ENCODE measurements around the gene CDC42BPA. TPM values are rescaled to one million over a fixed set of nuclear protein-coding genes. Genes with fewer than 3 reads are reported as not detected.

Gene CDC42BPA
- polyA plus RNA-seq, 3 donors = 0.20 to 0.45 (median 0.39) TPM

GRCh38 chr1:227362039-227362438 is 43.7 kb upstream of the CDC42BPA start:
- H3K27ac ChIP-seq (ENCODE audit: low read depth in 1 of 2, low read length in 2 of 2) = no peak overlapping the region
- peaks cover 0 to 4% (median 2%) of the 10 kb centered on the region in 7 donors for H3K9me3 Mint-ChIP-seq
- no peaks in the 10 kb centered on the region for H3K27me3 Mint-ChIP-seq (ENCODE audit: low read depth in 3 of 3)
- H3K4me1 Mint-ChIP-seq = no peaks in the 10 kb centered on the region
- H3K4me3 Mint-ChIP-seq = no peak overlapping the region
- no peaks in the 10 kb centered on the region for H4K20me1 ChIP-seq (ENCODE audit: insufficient read depth, low read length)
- H2AFZ ChIP-seq (ENCODE audit: insufficient read depth, low read depth, low read length, poor library complexity, severe bottlenecking) = no peak overlapping the region
- no peaks in the 10 kb centered on the region for H3K9me3 ChIP-seq (replicated peaks in 1 of 2; ENCODE audit: control insufficient read depth in 1 of 2, insufficient read depth in 1 of 2, low read length in 2 of 2)
- H3K79me2 ChIP-seq (ENCODE audit: insufficient read depth, low read length) = no peaks in the 10 kb centered on the region
- H3K9ac ChIP-seq (ENCODE audit: insufficient read depth, low read length, poor library complexity, severe bottlenecking) = no peak overlapping the region
- no peak overlapping the region for H3K4me3 ChIP-seq (replicated peaks in 1 of 3; ENCODE audit: low read depth in 2 of 3, low read length in 3 of 3)
- H3K27ac Mint-ChIP-seq = no peak overlapping the region
- no CpG with 5 or more reads among the region's 1 CpG for WGBS (ENCODE audit: insufficient coverage)
- H3K27me3 ChIP-seq (ENCODE audit: control insufficient read depth in 2 of 2, insufficient read depth in 2 of 2, low read length in 2 of 2) = no peaks in the 10 kb centered on the region
- H3K36me3 ChIP-seq (replicated peaks in 1 of 2; ENCODE audit: control insufficient read depth in 1 of 2, insufficient read depth in 2 of 2, low read length in 2 of 2) = no peaks in the 10 kb centered on the region
- intact Hi-C loops (cut with micrococcal nuclease) = no loop called here
- no peak overlapping the region for H3K4me2 ChIP-seq (replicated peaks; ENCODE audit: extremely low read depth, low read length, poor library complexity, severe bottlenecking)
- H3K36me3 Mint-ChIP-seq = no peaks in the 10 kb centered on the region
- DNase-seq = no peak
- TF ChIP-seq CTCF (IDR thresholded peaks at IDR 0.05) = no peak
- no peaks in the 10 kb centered on the region for H3K4me1 ChIP-seq (ENCODE audit: control insufficient read depth in 1 of 2, insufficient read depth in 2 of 2, low read length in 2 of 2)

GRCh38 chr1:227357927-227358302 is 39.6 kb upstream of the CDC42BPA start:
- no peak overlapping the region for H3K4me3 ChIP-seq (replicated peaks in 1 of 3; ENCODE audit: low read depth in 2 of 3, low read length in 3 of 3)
- Mint-ChIP-seq H3K4me3 (no peak overlapping the region), H3K36me3 (no peaks in the 10 kb centered on the region), H3K27me3 (ENCODE audit: low read depth in 3 of 3) (peaks cover 0 to 1% (median 0%) of the 10 kb centered on the region in 3 donors), H3K9me3 (peaks cover 0 to 4% (median 0%) of the 10 kb centered on the region in 7 donors), H3K27ac (no peak overlapping the region), H3K4me1 (no peaks in the 10 kb centered on the region)
- 93% methylated on average over 5 of the region's 6 CpGs for WGBS (ENCODE audit: insufficient coverage)
- no peak for DNase-seq
- no peaks in the 10 kb centered on the region for H3K4me1 ChIP-seq (ENCODE audit: control insufficient read depth in 1 of 2, insufficient read depth in 2 of 2, low read length in 2 of 2)
- H3K9me3 ChIP-seq (replicated peaks in 1 of 2; ENCODE audit: control insufficient read depth in 1 of 2, insufficient read depth in 1 of 2, low read length in 2 of 2) = no peaks in the 10 kb centered on the region
- H2AFZ ChIP-seq (ENCODE audit: insufficient read depth, low read depth, low read length, poor library complexity, severe bottlenecking) = no peak overlapping the region
- no peaks in the 10 kb centered on the region for H3K79me2 ChIP-seq (ENCODE audit: insufficient read depth, low read length)
- H3K36me3 ChIP-seq (replicated peaks in 1 of 2; ENCODE audit: control insufficient read depth in 1 of 2, insufficient read depth in 2 of 2, low read length in 2 of 2) = no peaks in the 10 kb centered on the region
- H3K27me3 ChIP-seq (ENCODE audit: control insufficient read depth in 2 of 2, insufficient read depth in 2 of 2, low read length in 2 of 2) = no peaks in the 10 kb centered on the region
- intact Hi-C loops (cut with micrococcal nuclease) = no loop called here
- no peaks in the 10 kb centered on the region for H4K20me1 ChIP-seq (ENCODE audit: insufficient read depth, low read length)
- no peak overlapping the region for H3K9ac ChIP-seq (ENCODE audit: insufficient read depth, low read length, poor library complexity, severe bottlenecking)
- H3K27ac ChIP-seq (ENCODE audit: low read depth in 1 of 2, low read length in 2 of 2) = no peak overlapping the region
- no peak overlapping the region for H3K4me2 ChIP-seq (replicated peaks; ENCODE audit: extremely low read depth, low read length, poor library complexity, severe bottlenecking)
- no peak for TF ChIP-seq CTCF (IDR thresholded peaks at IDR 0.05)
